A549 (cell line): Measurements from ENCODE around the gene KIAA1586.

ENCODE experiments used
- CHD4 ChIP-seq: fragments of 200-600 bp; sonication (generic); IDR thresholded peaks from 2 replicates; pipeline ENCODE4 v1.6.1; 2016; ENCODE audit warnings: antibody characterized with exemption, mild to moderate bottlenecking, borderline replicate concordance
- CTCF ChIP-seq: fragments of >200 bp; sonication (Bioruptor Twin); formaldehyde crosslinking; IDR thresholded peaks from 3 replicates; pipeline ENCODE4 v1.5.1; 2016
- ELK1 ChIP-seq: fragments of 150-350 bp; IDR thresholded peaks from 2 replicates; pipeline ENCODE4 v1.6.1; 2014; ENCODE audit warnings: low read depth, mild to moderate bottlenecking, low read length
- EP300 ChIP-seq, 2 experiments: fragments of >200 bp; sonication (Bioruptor Twin); formaldehyde crosslinking; IDR thresholded peaks; 2 replicates in 1 of 2; 3 replicates in 1 of 2; pipeline ENCODE4 v1.6.1; 2016 to 2017
- KDM5A ChIP-seq: fragments of 200-600 bp; sonication (generic); IDR thresholded peaks from 2 replicates; pipeline ENCODE4 v1.6.1; 2016; ENCODE audit warnings: antibody characterized with exemption, mild to moderate bottlenecking
- MYC ChIP-seq: IDR thresholded peaks from 2 replicates; pipeline ENCODE4 v1.6.1; 2012; ENCODE audit warnings: mild to moderate bottlenecking, inconsistent platforms, low read length, improper control_type of control experiment, borderline replicate concordance
- POLR2A ChIP-seq: IDR thresholded peaks from 2 replicates; pipeline ENCODE4 v1.6.1; 2012; ENCODE audit warnings: mild to moderate bottlenecking, low read length
- SREBF2 ChIP-seq: fragments of 450-650 bp; IDR thresholded peaks from 2 replicates; pipeline ENCODE4 v1.6.1; 2014; ENCODE audit warnings: mild to moderate bottlenecking, moderate library complexity
- TF ChIP-seq, protein P1 (sequence below): fragments of 200-600 bp; sonication (generic); IDR thresholded peaks from 2 replicates; pipeline ENCODE4 v1.6.1; 2016; ENCODE audit warnings: antibody characterized with exemption, mild to moderate bottlenecking, moderate library complexity

- no peak for TF ChIP-seq EP300 (IDR thresholded peaks at IDR 0.05)
- no peak for TF ChIP-seq MYC
- no peak for TF ChIP-seq CTCF
- TF ChIP-seq KDM5A, result no peak
- no peak for TF ChIP-seq POLR2A
- TF ChIP-seq CHD4, result no peak
- TF ChIP-seq ELK1, result no peak
- TF ChIP-seq, protein P1, sequence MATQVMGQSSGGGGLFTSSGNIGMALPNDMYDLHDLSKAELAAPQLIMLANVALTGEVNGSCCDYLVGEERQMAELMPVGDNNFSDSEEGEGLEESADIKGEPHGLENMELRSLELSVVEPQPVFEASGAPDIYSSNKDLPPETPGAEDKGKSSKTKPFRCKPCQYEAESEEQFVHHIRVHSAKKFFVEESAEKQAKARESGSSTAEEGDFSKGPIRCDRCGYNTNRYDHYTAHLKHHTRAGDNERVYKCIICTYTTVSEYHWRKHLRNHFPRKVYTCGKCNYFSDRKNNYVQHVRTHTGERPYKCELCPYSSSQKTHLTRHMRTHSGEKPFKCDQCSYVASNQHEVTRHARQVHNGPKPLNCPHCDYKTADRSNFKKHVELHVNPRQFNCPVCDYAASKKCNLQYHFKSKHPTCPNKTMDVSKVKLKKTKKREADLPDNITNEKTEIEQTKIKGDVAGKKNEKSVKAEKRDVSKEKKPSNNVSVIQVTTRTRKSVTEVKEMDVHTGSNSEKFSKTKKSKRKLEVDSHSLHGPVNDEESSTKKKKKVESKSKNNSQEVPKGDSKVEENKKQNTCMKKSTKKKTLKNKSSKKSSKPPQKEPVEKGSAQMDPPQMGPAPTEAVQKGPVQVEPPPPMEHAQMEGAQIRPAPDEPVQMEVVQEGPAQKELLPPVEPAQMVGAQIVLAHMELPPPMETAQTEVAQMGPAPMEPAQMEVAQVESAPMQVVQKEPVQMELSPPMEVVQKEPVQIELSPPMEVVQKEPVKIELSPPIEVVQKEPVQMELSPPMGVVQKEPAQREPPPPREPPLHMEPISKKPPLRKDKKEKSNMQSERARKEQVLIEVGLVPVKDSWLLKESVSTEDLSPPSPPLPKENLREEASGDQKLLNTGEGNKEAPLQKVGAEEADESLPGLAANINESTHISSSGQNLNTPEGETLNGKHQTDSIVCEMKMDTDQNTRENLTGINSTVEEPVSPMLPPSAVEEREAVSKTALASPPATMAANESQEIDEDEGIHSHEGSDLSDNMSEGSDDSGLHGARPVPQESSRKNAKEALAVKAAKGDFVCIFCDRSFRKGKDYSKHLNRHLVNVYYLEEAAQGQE, result no peak
- no peak for TF ChIP-seq SREBF2
These were observed 42.2 kb upstream of the KIAA1586 start for GRCh38 chr6:57004292-57004691.
